Right lobe of liver (tissue), 6 donors: ENCODE results near the gene MCCC1. TPM values are rescaled to one million over a fixed set of nuclear protein-coding genes. Genes with fewer than 3 reads are reported as not detected.

Source experiments
- ATAC-seq, 4 donors: fragments of 200-7000 bp; cut with Tn5 transposase; one replicate each; pipeline ENCODE4 v1.9.1; 2020; ENCODE audit warnings: mild to moderate bottlenecking in 4 of 4, moderate library complexity in 4 of 4
- DNase-seq, 3 donors: peaks; one replicate each; pipeline ENCODE4 v3.0.0-alpha.2; 2020
- H3K27ac ChIP-seq, 3 donors: fragments of 200-600 bp; one replicate each; pipeline ENCODE4 v1.8.0; 2022
- H3K27me3 ChIP-seq, 2 donors: fragments of 200-600 bp; one replicate each; pipeline ENCODE4 v1.8.0; 2022
- H3K36me3 ChIP-seq, 4 donors: fragments of 200-600 bp; sonication (generic) in 1 of 4; one replicate each; pipeline versions ENCODE4 v1.5.1 to v1.8.0; 2017 to 2022; ENCODE audit warnings: control low read depth in 1 of 4
- H3K4me1 ChIP-seq, 4 donors: fragments of 200-600 bp; sonication (generic) in 1 of 4; one replicate each; pipeline versions ENCODE4 v1.5.1 to v1.8.0; 2017 to 2022; ENCODE audit warnings: control low read depth in 1 of 4
- H3K4me3 ChIP-seq, 3 donors: fragments of 200-600 bp; one replicate each; pipeline ENCODE4 v1.8.0; 2022
- H3K9me3 ChIP-seq, 4 donors: fragments of 200-600 bp; sonication (generic) in 1 of 4; one replicate each; pipeline versions ENCODE4 v1.5.1 to v1.8.0; 2017 to 2022; ENCODE audit warnings: control low read depth in 1 of 4
- POLR2A ChIP-seq: fragments of 450-650 bp; IDR thresholded peaks from one replicate; pipeline ENCODE4 v1.6.1; 2017; ENCODE audit warnings: antibody characterized with exemption, mild to moderate bottlenecking
- WGBS: methylation state at CpG from one replicate; pipeline ENCODE4 v1.1.6; 2018; ENCODE audit warnings: low coverage, low lambda C conversion rate; ENCODE audit not compliant: insufficient coverage; ENCODE audit errors: missing lambda C conversion rate; 5-methylcytosine and 5-hydroxymethylcytosine counted together
- intact Hi-C, 2 donors: fragments of 100-400 bp; cut with DNase I; formaldehyde crosslinking; loops; one replicate each; pipeline versions ENCODE4 v1.11.2 to v1.14.1; 2022
- total RNA-seq, 6 experiments: library from RNA; depleted of rRNA in 2 of 6; stranded (reverse); fragments of >200 nt in 2 of 6; fragmentation: NEBNext Ultra II Directional in 3 of 6; extraction: Animal tissue kit (Norgen Biotek cat#: 25700) in 3 of 6; gene quantifications; one replicate each; pipeline versions ENCODE4 v1.1.0 to v1.2.4, GENCODE V29; 2016 to 2023
- TF ChIP-seq, protein P1 (sequence below), 4 donors: fragments of 200-600 bp in 3 of 4; fragments of 450-650 bp in 1 of 4; IDR thresholded peaks; one replicate each; pipeline versions ENCODE4 v1.5.1 to v1.8.0; 2016 to 2022; ENCODE audit warnings: antibody characterized with exemption in 4 of 4, mild to moderate bottlenecking in 2 of 4
- donor health status: DM: no; HTN: yes; CAD: no.
- donor health status: DM: no; HTN: no; CAD: no.
- donor health status: DM: no; HTN: no; CAD: no.
- donor health status: DM: no; HTN: yes; CAD: no.
- donor health status: DM: no; HTN: yes; CAD: no.

Gene MCCC1
- total RNA-seq, 6 experiments from 2014 or later: 34.0 to 57.0 (median 48.2) TPM

DNA sequence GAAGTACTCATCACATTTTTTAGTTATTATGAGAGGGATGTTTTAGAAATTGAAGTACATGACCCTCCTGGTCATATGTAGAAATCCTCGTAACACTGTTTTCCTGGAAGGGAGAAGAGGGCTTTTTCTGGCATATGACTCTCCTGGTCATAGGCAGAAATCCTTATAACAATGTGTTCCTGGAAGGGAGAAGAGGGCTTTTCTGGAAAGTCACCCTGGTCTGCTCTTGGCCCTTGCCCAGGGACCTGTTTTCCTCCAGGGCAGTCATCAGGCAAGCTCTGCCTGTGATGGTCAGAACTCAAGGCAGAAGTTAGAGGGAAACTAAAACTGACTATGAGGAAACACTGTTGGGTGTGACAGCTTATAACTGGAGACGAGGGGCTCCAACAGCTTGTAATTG lies 35.5 kb upstream of the MCCC1 start:
- no peaks in the 10 kb centered on the region for H3K27me3 ChIP-seq
- intact Hi-C loops: no loop called here
- WGBS: 85% methylated on average over 2 of the region's 2 CpGs
- no peak overlapping the region for H3K4me3 ChIP-seq
- DNase-seq: no peak
- no peak overlapping the region for H3K27ac ChIP-seq
- H3K9me3 ChIP-seq: no peaks in the 10 kb centered on the region
- no peak for TF ChIP-seq POLR2A
- TF ChIP-seq, protein P1, sequence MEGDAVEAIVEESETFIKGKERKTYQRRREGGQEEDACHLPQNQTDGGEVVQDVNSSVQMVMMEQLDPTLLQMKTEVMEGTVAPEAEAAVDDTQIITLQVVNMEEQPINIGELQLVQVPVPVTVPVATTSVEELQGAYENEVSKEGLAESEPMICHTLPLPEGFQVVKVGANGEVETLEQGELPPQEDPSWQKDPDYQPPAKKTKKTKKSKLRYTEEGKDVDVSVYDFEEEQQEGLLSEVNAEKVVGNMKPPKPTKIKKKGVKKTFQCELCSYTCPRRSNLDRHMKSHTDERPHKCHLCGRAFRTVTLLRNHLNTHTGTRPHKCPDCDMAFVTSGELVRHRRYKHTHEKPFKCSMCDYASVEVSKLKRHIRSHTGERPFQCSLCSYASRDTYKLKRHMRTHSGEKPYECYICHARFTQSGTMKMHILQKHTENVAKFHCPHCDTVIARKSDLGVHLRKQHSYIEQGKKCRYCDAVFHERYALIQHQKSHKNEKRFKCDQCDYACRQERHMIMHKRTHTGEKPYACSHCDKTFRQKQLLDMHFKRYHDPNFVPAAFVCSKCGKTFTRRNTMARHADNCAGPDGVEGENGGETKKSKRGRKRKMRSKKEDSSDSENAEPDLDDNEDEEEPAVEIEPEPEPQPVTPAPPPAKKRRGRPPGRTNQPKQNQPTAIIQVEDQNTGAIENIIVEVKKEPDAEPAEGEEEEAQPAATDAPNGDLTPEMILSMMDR (IDR thresholded peaks at IDR 0.05): no peak
- H3K36me3 ChIP-seq: no peaks in the 10 kb centered on the region
- H3K4me1 ChIP-seq: no peaks in the 10 kb centered on the region
- no peak for ATAC-seq

GRCh38 chr3:183132409-183132808 lies 33.1 kb upstream of the MCCC1 start:
- 34% methylated on average over 5 of the region's 6 CpGs for WGBS

GRCh38 chr3:183131735-183132134 lies 32.4 kb upstream of the MCCC1 start:
- Histone ChIP-seq H3K27me3 (no peaks in the 10 kb centered on the region), H3K36me3 (no peaks in the 10 kb centered on the region), H3K27ac (no peak overlapping the region), H3K9me3 (peaks cover 0 to 4% (median 0%) of the 10 kb centered on the region in 4 donors), H3K4me3 (no peak overlapping the region), H3K4me1 (no peaks in the 10 kb centered on the region)
- intact Hi-C loops: no loop called here
- DNase-seq: no peak
- TF ChIP-seq, protein P1 (IDR thresholded peaks at IDR 0.05): no peak
- TF ChIP-seq POLR2A: no peak
- no peak for ATAC-seq
- 31% methylated on average over 4 of the region's 4 CpGs for WGBS

More at GRCh38 chr3:183132409-183132808, 33.1 kb upstream of the MCCC1 start:
- H3K27me3 ChIP-seq: no peaks in the 10 kb centered on the region
- TF ChIP-seq, protein P1 (IDR thresholded peaks at IDR 0.05): no peak
- TF ChIP-seq POLR2A: no peak
- H3K9me3 ChIP-seq: peaks cover 0 to 4% (median 0%) of the 10 kb centered on the region in 4 donors
- DNase-seq (no peak), ATAC-seq (no peak)
- no peak overlapping the region for H3K27ac ChIP-seq
- no peaks in the 10 kb centered on the region for H3K4me1 ChIP-seq
- no peaks in the 10 kb centered on the region for H3K36me3 ChIP-seq
- no peak overlapping the region for H3K4me3 ChIP-seq
- intact Hi-C loops: no loop called here

DNA sequence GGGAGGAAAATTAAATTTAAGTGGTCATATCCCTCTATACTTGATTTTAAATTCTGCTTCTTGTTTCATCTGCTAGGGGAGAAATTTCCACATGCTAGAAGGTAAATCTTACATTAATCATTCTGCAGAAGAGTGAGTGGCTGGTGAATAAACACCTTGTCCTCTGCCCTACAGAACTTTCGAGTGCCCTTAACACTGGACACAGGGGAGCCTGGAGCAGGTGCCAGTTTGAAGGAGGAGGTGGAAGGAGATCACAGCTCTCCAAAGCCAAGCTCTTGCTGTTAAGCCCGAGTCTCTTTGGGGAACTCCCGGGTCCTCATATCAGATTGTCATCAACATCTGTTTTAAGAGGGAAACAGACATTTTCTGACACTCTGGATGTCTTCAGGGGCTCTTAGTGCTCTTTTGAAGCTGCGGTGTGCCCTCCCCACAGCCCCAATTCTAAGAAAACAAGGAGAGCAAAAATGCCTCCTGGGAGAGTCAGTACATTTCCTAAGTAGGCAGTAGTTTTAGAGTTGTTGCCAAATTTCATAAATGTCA lies 32.0 kb upstream of the MCCC1 start:
- WGBS: 40% methylated on average over 3 of the region's 4 CpGs
- DNase-seq: no peak
- no peaks in the 10 kb centered on the region for H3K4me1 ChIP-seq
- H3K9me3 ChIP-seq: peaks cover 0 to 4% (median 0%) of the 10 kb centered on the region in 4 donors
- no peak for ATAC-seq
- no peaks in the 10 kb centered on the region for H3K27me3 ChIP-seq
- no peak overlapping the region for H3K27ac ChIP-seq
- TF ChIP-seq, protein P1 (IDR thresholded peaks at IDR 0.05): no peak
- no peak for TF ChIP-seq POLR2A
- no peak overlapping the region for H3K4me3 ChIP-seq
- intact Hi-C loops: no loop called here
- no peaks in the 10 kb centered on the region for H3K36me3 ChIP-seq
